HG03432 (cell line): ENCODE data around the gene RAB11FIP3.

ENCODE experiments used
- ATAC-seq: cut with Tn5 transposase; IDR thresholded peaks from one replicate; pipeline ENCODE4 v1.9.1; 2021; ENCODE audit warnings: mild to moderate bottlenecking, moderate library complexity; ENCODE audit not compliant: unreplicated experiment

Gene RAB11FIP3

GRCh38 chr16:515175-515938 is 89.9 kb downstream of the RAB11FIP3 start:
- no peak for ATAC-seq

- ATAC-seq: no peak
These were observed 90.4 kb downstream of the RAB11FIP3 start for GRCh38 chr16:515939-516226.

- no peak for ATAC-seq
These were observed 90.9 kb downstream of the RAB11FIP3 start for GRCh38 chr16:516301-516700.

DNA sequence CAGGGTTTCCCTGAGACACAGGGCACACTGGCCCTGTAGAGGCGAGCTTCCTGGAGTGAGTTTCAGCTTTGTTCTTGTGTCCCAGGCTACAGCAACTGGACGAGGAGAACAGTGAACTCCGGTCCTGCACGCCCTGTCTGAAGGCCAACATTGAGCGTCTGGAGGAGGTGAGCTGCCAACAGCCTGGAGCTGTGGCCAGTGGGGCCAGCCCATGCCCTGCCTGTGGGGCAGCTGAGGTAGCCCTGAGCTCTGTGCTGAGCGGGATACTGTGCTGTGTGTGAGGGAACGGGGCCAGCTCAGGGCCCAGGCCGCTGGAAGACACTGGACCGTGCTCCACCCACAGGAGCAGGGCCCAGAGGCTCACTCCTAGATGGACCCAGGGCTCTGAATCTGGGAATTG is 93.4 kb downstream of the RAB11FIP3 start:
- no peak for ATAC-seq

DNA sequence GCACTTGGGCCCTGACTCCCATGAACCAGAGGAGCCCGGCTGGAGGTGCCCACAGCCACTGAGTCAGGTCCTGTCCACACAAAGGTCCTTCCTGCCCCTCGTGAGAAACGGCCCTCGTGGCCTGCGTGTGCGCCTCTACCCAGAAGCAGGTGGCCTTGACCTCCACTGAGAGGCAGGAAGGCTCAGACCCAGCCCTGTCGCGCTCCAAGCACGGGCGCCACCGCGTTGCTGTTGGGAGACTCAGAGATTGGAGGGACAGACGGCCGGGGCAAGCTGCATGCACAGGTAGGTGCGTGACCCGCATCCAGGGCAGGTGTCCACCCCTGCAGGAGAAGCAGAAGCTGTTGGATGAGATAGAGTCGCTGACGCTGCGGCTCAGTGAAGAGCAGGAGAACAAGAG is 94.0 kb downstream of the RAB11FIP3 start:
- ATAC-seq: no peak

DNA sequence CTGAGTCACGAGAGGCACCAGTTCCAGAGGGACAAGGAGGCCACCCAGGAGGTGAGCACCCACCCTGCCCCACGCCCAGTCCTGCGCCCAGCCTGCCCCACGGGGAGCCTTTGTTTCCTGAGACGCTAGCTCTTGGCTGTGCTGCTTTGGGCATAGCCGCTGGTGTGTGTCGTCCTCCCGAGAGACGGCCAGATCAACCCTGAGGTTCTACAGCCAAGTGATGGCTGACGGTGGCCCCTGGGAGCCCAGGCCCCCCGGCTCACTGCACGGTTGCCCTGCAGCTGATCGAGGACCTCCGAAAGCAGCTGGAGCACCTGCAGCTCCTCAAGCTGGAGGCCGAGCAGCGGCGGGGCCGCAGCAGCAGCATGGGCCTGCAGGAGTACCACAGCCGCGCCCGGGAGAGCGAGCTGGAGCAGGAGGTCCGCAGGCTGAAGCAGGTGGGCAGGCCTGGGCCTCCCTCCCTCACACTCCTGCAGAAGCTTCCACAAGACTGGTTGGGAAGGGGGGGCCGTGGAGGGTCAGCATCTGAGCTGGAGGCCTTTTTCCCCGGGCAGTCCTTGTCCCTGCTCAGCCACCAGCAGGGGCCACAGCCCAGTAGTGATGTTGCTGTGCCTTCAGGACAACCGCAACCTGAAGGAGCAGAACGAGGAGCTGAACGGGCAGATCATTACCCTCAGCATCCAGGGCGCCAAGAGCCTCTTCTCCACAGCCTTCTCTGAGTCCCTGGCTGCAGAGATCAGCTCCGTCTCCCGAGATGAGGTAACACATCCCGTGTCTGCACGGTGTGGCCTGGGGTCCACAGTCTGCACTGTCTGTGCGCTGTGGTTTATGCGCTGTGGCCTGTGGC is 94.6 kb downstream of the RAB11FIP3 start:
- no peak for ATAC-seq

DNA sequence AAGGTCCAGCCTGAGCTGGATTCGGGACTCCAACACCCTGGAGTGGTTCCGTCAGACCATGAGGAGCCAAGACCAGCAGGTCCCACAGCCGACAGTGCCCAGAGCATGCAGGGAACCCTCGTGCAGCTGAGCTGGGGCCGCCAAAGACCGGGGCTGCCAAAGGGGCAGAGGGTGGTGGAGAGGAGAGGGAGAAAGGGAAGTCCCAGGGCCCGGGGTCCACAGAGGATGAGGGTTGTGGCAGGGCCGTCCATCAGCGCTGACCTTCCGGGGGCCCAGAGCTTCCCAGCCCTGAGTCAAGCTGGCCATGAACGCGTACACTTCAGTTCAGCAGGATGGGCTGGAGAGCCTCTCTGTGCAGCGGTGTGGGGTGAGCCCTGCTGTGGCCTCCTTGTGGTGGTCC is 95.4 kb downstream of the RAB11FIP3 start:
- no peak for ATAC-seq

- ATAC-seq: no peak
These were observed 96.1 kb downstream of the RAB11FIP3 start for GRCh38 chr16:521381-522210.

GRCh38 chr16:522320-523096 is 97.1 kb downstream of the RAB11FIP3 start:
- ATAC-seq: no peak

- no peak for ATAC-seq
These were observed 97.8 kb downstream of the RAB11FIP3 start for GRCh38 chr16:523097-523741.

DNA sequence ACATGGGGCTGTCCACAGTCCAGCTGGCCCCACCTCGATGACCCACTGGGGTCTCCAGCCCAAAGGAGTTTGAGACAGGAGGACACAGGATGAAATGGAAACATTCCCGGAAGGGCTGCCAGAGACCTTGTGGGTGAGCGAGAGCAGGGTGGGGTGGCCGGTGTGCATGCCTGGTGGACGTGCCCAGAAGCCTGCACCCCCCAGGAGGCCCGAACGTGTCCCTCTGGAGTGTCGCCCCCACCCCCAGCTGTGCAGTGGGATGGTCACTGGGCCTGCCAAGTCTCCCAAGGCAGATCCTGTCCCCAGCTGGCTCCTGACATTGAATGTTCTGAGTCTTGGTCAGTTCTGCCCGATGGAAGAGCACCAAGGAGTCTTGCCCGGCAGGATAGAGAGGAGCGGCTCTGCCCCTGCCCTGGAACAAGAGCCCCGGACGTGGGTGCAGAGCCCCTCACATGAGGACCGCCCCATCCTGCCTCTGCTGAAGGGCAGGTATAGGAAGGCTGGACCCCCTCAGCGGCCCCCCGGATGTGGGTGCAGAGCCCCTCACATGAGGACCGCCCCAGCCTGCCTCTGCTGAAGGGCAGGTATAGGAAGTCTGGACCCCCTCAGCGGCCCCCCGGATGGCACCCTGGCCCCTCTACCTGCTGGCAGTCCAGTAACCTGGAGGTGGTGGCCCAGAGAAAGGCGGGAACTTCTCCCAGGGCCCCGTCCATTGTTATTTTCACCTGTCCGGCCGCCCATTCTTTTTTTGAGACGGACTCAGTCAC is 99.0 kb downstream of the RAB11FIP3 start:
- ATAC-seq: no peak

- ATAC-seq: no peak
These were observed 99.7 kb downstream of the RAB11FIP3 start for GRCh38 chr16:525123-525519.

GRCh38 chr16:525520-526180 is 100.2 kb downstream of the RAB11FIP3 start:
- ATAC-seq: peak; percentile 23

GRCh38 chr16:526181-527014 is 100.9 kb downstream of the RAB11FIP3 start:
- ATAC-seq: no peak

DNA sequence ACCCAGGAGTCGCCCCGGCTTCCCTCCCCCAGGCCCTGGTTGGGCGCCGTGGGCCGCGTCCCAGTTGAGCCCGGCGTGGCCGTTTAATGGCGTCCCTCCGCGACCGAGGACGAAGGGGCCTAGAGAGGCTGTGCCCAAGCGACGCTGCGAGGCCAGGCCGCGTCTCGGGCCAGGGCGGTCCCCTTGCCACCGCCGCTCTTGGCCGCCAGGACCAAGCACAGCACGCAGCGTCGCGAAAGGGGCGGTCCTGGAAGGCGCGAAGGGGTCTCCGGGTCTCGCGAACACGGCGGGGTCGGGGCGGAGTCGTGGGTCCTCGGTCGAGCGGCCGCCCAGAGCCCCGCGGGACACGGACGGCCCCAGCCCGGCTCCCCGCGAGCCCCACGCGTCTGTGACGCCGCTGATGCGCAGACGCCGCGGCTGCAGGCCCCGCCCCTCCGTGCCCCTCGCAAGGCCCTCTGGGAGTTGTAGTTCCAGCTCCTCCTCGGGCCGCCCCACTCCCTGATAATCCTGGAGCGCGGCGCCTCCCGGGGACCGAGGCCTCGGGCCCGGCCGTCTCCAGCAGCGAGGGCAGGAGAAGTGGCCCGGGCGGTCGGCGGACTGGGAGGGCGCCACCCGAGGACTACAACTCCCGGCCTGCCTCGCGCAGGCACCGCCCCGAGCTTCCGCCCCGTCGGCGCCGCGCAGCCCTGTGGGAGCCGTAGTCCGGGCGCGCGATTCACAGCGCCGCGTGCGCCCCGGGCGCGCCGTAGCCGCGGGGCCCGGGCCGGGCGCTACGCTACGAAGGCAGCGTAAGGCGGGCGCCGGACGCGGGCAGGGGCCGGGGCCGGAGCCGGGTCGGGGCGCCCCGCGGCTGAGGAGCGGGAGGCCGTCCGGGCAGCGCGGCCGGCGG is 101.8 kb downstream of the RAB11FIP3 start, which contains the start of gene CAPN15:
Gene CAPN15, plus strand, starts transcription at position 698 of the 889 bp plus-strand sequence. CDS start 19,127 bp downstream, outside the sequence.
- peak; percentile 66 for ATAC-seq

DNA sequence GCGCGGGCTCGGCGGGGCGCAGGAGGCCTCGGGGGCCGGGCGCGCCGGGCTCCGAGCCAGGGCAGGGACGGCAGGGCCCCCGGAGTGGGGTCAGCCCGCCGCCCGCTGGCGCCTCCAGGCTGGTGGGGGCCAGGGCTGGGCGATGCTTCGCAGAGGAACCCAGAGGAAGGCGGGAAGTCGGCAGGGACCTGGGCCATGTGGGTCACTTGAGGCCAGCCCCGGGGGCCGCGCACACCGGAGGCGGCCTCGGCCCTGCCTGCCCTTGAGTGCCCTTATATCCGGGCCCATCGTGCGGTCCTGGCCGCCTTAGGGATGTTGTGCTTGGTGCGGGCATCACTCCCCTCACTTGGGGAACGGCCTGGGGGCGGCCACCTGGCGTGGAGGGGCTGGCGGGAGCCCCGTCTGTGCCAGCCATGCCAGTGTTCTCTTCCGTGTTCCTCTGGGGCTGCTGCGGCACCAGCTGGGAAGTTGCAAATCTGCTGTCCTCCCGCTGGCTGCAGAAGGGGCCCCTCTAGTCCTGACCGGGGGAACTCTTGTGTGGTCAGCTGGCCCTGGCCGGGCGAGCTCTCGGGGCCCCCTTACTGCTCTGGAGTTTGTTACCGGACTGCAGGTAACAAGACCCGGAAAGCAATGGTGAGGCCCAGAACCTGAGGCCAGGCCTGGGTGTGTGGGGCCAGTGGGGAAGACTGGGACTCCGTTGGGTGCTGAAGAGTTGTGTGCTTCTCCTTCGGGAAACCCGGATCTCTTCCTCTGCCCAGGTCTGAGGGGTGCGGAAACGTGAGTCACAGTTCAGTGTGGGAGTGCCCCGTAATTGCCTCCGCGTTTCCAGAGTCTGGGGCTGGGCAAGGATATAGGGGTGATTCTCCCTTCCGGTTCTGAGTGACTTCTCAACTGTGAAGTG is 102.9 kb downstream of the RAB11FIP3 start:
- ATAC-seq: peak; percentile 14
